ENCODE data around the gene EGR1.
A peak's percentile ranks its signal among the peaks of the same experiment; 100 is the strongest.

The EGR1 gene

DNA sequence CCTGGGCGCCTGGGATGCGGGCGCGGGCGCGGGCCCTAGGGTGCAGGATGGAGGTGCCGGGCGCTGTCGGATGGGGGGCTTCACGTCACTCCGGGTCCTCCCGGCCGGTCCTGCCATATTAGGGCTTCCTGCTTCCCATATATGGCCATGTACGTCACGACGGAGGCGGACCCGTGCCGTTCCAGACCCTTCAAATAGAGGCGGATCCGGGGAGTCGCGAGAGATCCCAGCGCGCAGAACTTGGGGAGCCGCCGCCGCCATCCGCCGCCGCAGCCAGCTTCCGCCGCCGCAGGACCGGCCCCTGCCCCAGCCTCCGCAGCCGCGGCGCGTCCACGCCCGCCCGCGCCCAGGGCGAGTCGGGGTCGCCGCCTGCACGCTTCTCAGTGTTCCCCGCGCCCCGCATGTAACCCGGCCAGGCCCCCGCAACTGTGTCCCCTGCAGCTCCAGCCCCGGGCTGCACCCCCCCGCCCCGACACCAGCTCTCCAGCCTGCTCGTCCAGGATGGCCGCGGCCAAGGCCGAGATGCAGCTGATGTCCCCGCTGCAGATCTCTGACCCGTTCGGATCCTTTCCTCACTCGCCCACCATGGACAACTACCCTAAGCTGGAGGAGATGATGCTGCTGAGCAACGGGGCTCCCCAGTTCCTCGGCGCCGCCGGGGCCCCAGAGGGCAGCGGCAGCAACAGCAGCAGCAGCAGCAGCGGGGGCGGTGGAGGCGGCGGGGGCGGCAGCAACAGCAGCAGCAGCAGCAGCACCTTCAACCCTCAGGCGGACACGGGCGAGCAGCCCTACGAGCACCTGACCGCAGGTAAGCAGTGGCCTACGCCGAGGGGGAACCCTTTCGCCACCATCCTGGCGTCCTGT lies at the start of gene EGR1:
Gene EGR1, plus strand, starts transcription at position 219 of the 864 bp plus-strand sequence. Its CDS starts 283 bp downstream, at position 502.
- DNase-seq (ENCODE audit: low spot score), result peak; percentile 96

DNA sequence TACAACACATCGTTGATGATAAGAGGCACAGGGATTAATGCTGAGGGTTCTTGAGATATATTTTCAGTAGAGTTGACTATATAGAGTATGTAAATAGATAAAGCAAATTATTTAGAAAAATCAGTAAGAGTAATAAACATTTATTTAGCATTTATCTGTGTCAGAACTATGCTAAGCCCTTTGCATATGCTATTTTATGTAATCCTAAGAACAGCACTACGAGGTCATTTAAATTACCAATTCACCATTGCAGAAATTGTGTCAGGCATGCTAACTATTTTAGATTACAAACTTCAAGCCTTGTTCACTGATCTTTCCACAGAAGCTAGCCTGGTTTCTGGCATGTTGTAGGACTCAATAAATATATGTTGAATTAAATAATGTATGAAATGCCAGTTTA lies 46.8 kb upstream of the EGR1 start:
- DNase-seq (ENCODE audit: low spot score), result no peak

DNA sequence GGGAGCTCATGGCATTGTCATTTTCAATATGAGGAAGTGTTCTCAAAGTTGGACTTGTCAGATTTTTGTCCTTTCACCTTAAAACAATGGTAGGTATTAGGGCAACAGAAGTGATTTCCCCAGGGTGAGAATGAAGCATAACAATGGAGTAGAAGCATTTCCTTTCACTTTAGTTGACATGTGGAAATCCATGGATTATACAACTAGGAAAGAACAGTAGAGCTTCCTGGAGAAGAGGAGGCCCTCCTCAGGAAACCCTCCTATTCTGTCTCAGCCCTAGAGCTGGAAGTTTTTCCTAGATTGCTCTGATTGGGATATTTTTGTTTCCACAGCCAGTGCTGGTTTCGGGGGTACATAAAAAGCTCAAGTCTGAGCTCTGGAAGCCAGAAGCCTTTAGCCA lies 40.2 kb upstream of the EGR1 start:
- no peak for DNase-seq (ENCODE audit: low spot score)

DNA sequence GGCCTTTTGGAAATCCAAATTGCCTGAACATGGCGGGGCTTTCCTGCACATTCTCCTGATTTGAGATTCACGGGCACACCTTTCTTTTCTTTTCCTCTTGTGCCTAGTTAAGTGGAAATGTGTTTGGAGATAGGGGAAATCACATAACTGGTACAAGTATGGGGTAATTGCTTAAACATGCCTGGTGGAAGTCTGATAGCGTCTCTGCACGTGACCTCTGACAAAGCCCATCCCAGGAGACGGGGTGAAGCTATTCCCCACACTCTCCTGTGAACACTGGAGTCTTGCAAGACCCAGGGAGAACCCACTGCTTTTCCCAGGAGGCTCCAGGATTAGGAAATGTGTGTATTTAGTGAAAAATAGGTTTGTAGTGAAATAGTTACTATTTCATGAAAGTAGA lies 29.3 kb upstream of the EGR1 start:
- no peak for DNase-seq (ENCODE audit: low spot score)

DNA sequence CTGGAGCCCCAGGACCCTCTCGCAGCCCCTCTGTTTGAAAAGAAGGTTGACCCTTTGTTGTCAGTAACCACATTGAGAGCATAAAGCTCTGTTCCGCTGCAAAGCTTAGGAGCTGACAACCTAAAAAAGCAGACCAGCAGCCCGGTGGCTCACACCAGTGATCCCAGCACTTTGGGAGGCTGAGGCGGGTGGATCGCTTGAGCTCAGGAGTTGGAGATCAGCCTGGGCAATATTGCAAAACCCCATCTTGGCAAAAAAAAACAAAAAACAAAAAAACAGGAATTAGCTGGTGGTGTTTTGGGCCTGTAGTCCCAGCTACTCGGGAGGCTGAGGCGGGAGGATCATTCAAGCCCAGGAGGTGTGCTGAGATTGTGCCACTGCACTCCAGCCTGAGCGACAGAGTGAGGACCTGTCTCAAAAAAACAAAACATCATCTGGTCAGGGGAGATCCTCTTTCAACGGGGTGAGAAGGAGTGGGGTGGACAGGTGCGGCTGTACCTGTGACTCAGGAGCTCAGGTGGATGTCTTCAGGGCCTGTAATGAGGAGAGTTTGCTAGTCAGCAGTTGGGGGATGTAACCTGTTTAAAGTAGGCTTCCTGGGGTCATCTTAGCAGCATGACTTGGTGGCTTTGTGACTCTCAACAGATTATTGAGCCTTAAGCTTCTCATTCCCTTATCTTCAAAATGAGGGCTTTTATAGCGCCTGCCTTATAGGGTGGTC lies 27.1 kb upstream of the EGR1 start:
- no peak for DNase-seq (ENCODE audit: low spot score)

DNA sequence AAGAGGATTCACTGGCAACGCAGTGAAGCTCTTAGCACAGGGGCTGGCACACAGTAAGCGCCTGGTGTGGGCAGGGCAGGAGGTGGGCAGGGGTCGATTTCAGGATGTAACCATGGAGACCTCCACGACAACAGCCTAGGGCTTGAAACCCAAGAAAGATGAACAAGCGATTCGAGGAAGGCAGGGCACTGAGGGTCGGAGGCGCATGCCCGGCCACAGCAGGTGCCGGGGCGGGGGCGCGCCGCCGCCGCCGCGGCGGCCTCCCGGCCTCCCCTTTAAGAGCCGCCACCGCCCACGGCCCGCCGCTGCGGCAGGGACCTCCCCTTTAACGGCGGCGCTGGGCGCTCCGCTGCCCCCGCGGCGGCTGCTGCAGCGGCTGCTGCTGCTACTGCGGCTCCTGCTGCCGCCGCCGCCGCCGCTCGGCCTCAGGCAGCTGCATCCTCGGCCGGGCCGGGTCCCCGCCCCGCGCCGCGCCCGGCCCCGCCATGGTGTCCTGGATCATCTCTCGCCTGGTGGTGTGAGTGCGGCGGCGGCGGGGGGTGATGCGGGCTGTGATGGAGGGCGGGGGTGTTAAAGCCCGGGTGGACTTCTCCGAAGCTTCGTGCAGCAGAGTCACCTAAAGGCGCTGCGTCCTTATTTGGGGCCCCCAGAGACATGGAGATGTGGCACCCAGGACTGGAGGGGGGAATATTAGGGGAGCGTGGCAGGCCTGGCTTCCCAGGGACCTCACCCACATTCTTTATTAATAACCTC lies 26.4 kb upstream of the EGR1 start, which contains the start of gene REEP2:
Gene REEP2, plus strand, starts transcription at position 334 of the 753 bp plus-strand sequence. Its CDS starts 152 bp downstream, at position 486.
- DNase-seq (ENCODE audit: low spot score), result peak; percentile 22

DNA sequence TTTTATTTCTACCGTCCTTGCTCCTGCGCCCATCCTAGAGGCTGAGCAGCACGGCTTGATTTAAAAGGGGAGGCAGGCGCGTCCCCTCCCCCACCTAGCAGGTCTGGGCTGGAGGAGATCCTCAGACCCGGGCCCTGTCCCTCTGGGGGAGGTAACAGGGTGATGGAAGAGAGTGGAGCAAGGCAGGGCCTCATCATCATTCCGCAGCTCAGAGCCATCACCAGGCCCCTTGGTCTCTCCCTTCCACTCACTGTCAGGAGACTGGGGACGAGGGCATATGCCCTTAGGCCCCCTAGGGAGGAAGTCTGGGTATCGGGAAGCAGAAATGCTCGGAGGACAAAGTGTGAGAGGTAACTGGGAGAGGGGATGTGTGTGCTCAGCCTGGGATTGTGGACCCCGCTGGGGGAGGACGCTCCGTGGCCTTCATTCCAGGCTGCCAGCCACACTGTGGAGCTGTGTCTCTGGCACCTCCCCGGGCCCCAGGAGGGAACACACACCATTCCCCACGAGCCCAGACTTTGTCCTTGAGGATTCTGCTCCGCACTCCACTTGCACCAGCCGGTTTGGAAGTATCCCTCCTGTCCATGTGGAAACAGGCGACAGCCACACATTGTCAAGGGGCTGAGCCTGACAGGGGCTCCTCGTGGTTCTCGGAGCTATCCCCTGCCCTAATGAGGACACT lies 25.7 kb upstream of the EGR1 start:
- no peak for DNase-seq (ENCODE audit: low spot score)

DNA sequence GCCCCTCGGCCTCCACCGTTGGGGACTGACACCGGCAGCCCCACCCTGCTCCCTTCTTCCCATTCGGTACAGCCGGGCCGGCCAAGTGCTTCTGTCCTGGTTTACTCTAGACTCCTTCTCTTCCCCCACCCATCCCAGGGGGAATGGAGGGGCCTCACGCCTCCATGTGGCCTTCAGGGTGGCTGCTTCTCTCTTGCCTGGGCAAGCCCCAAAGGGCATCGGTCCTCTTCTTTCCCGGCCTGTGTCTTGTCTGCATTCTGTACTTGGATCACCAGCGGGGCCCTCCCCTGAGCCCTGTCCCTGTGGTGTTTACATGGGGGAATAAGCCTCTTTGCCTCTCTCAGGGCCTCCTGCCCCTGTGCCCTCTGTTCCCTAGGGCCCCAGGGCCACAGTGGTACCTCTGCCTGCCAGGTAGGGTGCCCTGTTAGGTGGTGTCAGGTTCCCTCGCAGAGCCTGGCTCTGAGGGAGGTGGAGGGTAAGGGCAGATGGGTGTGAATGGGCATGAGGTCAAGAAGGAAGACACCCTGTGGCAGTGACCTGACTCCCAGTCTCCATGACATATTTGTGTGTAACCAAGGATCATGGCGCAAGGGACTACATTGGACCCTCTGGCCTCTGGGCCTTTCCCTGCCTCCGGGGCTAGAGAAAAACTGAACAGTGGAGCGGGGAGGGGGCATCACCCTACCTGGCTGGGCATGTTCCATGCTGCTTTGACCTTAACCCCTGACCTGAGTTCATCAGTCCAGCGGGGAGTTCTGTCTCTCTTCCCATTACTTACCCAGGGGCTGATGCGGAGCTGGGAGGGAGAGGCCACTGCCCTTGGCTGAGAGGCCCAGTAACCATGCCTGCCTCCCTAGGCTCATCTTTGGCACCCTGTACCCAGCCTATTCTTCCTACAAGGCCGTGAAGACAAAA lies 24.9 kb upstream of the EGR1 start:
- no peak for DNase-seq (ENCODE audit: low spot score)

DNA sequence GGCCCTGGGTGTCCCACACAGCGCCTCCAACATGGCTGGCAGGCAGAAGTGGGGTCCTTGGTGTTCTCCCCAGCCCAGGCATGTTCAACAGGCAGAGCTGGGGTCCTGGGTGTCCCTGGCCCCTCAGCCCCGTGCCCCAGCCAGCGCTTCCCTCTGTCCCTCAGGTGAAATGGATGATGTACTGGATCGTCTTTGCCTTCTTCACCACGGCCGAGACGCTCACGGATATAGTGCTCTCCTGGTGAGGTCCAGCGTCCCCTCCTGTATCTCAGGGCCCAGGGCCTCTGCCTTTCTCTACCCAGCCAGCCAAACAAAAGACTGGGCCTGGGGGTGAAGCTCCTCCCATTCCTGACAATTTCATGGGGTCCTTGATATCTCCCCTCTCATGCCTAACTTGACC lies 24.1 kb upstream of the EGR1 start:
- DNase-seq (ENCODE audit: low spot score), result no peak

DNA sequence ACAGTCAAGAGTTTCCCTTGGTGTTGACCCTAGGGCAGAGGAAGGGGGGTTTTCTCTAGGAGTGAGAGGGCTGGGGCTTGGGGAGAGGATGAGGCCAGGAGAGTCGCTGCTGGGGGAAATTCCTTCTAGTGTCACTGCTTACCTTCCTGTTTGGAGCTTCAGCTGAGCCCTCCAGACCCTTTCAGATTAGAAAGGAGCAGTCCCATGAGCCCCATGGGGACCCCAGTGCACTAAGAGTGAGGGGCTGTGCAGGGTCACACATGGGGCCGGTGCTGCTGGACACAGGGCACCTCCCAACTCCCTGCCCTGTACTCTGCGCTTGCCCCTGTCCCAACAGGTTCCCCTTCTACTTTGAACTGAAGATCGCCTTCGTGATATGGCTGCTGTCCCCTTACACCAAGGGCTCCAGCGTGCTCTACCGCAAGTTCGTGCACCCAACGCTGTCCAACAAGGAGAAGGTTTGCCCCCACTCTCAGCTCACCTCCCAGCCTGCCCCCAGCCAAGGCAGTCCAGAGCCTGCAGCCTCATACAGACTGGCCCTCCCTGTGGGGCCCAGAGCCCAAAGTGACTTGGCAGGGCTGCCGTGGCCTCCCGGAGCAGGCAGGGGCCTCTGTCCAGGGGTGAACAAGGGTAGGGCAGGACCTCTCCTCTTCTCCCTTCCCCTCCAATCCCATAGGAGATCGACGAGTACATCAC lies 21.1 kb upstream of the EGR1 start:
- no peak for DNase-seq (ENCODE audit: low spot score)

DNA sequence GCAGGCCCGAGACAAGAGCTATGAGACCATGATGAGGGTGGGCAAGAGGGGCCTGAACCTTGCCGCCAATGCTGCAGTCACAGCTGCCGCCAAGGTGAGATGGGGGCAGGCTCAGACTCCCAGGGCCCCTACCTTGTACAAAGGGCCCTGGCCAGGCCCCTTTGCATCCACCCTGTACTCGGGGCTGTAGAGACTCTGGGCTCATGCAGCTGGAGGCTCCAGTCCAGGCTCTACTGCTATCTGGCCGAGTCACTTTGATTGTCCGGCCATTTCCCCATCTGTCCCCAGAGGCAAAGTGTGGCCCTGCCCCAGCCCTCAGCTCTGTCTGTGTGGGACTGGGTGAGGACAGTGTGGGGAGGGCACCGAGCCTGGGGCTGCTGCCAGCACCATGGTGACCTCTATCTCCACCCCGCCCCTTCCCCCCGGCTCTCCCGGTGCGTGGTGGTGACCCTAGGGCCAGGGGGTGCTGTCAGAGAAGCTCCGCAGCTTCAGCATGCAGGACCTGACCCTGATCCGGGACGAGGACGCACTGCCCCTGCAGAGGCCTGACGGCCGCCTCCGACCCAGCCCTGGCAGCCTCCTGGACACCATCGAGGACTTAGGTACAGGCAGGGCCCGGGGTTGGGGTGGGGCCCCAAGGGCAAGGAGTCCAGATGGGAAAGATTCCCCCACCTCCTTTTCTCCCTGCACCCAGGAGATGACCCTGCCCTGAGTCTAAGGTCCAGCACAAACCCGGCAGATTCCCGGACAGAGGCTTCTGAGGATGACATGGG lies 20.3 kb upstream of the EGR1 start:
- DNase-seq (ENCODE audit: low spot score), result no peak

DNA sequence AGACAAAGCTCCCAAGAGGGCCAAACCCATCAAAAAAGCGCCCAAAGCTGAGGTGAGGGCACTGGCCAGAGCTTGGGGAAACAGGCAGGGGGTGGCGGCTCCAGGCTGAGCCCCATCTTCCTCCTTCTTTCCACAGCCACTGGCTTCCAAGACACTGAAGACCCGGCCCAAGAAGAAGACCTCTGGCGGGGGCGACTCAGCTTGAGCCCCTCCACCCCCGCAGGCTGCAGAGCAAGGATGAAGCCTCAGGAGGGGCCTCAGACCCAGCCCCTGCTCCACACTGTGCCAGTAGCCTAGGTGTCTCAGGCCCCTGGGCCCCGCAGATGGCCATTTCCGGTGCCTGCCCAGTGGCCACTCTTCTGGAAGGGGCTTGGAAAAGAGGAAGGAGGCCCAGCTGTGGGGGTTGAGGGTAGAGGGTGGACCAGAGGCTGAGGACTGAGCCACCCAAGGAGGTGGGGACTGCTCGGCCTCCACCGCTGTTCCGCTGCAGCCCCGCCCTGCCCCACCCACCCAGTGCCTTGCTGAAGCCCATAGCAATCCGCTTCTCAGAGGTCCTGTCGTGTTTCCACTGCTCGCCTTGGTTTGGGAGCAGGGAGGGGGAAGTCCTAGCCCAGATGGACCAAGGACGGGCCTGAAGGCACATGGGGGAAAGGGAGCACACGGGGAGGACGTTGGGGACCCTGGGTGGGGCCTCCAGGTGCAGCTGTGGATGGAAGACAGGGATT lies 19.6 kb upstream of the EGR1 start:
- DNase-seq (ENCODE audit: low spot score), result no peak

DNA sequence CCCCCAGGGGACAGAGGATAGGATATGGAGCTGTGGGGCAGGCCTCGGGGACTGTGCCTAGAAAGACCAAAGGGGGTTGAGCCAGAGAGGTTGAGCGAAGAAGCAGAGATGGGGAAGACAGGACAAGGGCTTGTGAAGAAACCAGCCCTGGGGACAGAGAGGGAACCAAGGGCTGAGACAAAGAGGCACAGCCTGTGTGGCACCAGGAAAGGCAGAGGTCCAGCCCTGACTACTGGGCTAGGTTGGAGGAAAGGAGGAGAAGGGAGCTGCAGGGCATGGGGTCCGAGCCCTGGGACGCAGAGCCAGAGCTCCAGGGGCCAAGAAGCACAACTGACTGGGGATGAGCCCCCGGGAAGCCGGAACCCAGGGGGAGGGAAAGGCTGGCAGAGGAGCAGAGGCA lies 17.2 kb upstream of the EGR1 start:
- DNase-seq (ENCODE audit: low spot score), result no peak

DNA sequence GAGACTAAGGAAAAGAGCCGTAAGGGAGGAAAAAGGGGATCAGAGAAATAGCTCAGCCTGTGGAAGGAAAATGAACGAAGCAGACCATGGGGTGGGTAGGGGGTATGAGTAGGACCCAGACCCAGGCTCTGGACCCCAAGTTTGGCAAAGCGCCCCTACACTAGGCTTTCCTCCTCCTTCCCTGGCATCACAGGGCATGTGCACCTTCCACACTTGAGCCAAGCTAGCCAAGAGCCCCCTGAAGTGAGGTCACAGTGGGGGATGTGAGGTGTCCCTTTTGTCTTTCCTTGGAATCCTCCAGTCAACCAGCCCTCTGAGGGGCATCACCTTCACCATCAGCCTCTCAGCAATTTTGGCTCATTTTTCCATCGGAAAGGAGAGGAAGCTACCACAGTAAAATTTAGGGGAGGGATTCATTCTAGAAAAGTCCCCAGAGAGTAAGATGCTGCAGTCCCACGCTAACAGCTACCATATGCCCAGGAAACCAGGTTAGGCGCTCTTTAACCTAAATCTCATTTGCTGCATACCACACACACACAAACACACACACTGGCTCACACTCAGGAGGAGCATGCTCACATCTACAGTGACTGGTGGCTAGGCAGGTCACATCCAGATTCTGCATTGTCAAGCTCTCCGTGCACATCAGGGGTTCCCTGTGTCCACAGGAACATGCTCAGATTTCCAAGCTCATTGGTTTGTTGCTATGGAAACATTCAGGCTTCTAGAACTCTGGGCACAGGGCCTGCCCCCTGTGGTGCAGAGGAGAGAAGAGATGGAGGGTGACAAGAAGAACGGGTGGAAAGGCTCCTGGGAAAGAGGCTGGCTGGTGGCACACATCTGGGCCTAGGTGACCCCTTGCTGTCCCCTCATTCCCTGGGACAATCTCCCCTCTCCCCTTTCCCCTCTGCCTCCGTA lies 16.5 kb upstream of the EGR1 start:
- DNase-seq (ENCODE audit: low spot score), result no peak

DNA sequence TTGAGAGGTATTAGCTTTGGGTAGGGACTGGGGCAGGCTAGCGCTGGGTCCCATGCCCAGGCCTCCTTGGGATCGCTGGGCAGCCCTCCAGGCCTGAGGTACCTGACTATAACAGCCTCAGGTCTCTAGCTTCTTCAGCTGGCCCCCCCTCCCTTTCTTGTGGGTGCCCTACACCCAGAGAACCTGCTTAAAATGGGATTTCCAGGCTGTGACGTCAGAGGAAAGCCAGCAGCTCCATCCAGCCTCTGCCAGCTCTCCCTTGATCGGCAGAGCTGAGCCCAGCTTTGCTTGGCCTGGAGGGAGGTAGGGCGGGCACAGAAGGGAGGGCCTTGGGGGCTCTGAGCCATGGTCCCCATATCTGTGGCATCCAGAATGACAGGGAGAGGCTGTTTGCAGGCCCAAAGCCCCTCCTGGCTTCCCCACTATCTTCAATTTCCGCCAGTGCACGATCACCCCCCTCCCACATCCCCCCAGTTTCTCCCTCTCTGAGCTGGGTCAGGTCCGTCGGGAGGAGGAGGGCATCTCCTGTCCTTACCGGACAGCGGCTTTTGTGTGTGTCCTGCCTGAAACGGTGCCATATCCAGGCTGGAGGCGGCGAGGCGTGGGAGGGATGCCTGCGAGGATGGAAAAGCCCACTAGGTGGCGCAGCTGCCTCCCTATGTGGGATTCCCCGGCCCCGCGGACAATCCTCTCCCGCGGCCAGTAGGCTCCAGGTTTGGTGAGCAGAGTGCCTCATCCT lies 15.6 kb upstream of the EGR1 start:
- DNase-seq (ENCODE audit: low spot score), result peak; percentile 71

DNA sequence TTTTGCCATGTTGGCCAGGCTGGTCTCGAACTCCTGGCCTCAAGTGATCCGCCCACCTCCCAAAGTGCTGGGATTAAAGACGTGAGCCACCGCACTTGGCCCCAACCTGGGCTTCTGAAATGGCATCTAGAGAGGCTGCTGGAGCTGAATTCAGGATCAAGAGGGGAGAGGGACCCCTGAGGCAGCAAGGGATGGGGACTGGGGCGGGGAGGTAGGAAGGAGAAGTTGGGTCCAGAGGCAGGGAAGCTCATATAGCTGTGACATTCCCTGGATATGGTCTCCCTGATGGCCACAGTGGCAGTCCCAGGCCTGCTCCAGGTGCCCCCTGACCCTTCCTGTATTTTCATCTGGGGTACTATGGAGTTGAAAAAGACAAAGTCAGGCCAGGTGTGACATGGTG lies 14.3 kb upstream of the EGR1 start:
- no peak for DNase-seq (ENCODE audit: low spot score)

DNA sequence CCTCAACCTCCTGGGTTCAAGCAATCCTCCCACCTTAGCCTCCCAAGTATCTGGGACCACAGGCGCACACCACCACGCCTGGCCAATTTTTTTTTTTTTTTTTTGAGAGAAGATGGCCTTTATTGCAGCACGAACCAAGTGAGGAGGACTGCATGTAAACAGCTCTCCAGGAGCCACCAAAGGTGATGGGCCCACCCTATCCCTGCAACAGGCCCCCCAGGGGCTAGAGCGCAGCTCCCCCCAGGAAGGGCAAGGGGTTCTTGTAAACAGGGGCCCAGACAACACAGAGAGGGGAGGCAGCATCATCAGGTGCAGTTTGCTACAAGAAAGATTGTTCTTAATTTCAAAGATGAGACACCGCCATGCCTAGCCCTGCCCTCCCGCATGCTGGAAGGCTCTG lies 12.6 kb upstream of the EGR1 start:
- no peak for DNase-seq (ENCODE audit: low spot score)
